Kidney epithelial cell (primary cell): ENCODE data around the gene TADA3. TPM values are rescaled to one million over a fixed set of nuclear protein-coding genes. Genes with fewer than 3 reads are reported as not detected.

ENCODE experiments used
- DNase-seq: peaks from one replicate; pipeline ENCODE4 v3.0.0-alpha.2; 2010; ENCODE audit warnings: low read depth
- H3K27me3 ChIP-seq: 2 replicates; pipeline ENCODE4 v1.6.0; 2011; ENCODE audit warnings: low read length; ENCODE audit not compliant: control insufficient read depth, insufficient read depth
- H3K36me3 ChIP-seq: 2 replicates; pipeline ENCODE4 v1.5.1; 2011; ENCODE audit warnings: low read length; ENCODE audit not compliant: control insufficient read depth, insufficient read depth
- H3K4me3 ChIP-seq: 2 replicates; pipeline ENCODE4 v1.5.1; 2011; ENCODE audit warnings: low read depth, mild to moderate bottlenecking, control low read depth, low read length
- total RNA-seq: library from RNA; depleted of rRNA; stranded (reverse); fragments of >200 nt; gene quantifications from 2 replicates; pipeline ENCODE4 v1.2.3, GENCODE V29; 2015
- TF ChIP-seq, protein P1 (sequence below): IDR thresholded peaks from 2 replicates; pipeline ENCODE4 v1.5.1; 2011; ENCODE audit warnings: mild to moderate bottlenecking, moderate library complexity, low read length, control low read depth, inconsistent platforms; ENCODE audit not compliant: insufficient read depth, poor library complexity, severe bottlenecking

TADA3 gene
- total RNA-seq, 1 donor from 2014 or later = 105 TPM

DNA sequence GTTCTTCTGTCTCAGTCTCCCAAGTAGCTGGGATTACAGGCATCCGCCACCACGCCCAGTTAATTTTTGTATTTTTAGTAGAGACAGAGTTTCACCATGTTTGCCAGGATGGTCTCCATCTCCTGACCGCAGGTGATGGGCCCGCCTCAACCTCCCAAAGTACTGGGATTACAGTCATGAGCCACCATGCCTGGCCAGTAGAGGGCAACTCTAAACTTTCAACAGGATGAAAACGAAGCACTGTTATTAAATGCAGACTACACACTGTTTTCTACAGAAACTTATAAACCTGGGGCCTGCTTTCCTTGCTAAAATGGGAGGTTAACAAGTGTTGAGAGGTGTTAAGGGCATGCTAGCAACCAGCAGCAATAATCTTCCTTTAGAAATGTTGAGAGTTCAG is 8.3 kb upstream of the TADA3 start:
- Histone ChIP-seq H3K36me3 (peaks cover 4% of the 10 kb centered on the region), H3K4me3 (no peak overlapping the region), H3K27me3 (no peaks in the 10 kb centered on the region)
- DNase-seq = no peak
- TF ChIP-seq, protein P1, sequence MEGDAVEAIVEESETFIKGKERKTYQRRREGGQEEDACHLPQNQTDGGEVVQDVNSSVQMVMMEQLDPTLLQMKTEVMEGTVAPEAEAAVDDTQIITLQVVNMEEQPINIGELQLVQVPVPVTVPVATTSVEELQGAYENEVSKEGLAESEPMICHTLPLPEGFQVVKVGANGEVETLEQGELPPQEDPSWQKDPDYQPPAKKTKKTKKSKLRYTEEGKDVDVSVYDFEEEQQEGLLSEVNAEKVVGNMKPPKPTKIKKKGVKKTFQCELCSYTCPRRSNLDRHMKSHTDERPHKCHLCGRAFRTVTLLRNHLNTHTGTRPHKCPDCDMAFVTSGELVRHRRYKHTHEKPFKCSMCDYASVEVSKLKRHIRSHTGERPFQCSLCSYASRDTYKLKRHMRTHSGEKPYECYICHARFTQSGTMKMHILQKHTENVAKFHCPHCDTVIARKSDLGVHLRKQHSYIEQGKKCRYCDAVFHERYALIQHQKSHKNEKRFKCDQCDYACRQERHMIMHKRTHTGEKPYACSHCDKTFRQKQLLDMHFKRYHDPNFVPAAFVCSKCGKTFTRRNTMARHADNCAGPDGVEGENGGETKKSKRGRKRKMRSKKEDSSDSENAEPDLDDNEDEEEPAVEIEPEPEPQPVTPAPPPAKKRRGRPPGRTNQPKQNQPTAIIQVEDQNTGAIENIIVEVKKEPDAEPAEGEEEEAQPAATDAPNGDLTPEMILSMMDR = peak; percentile 24

DNA sequence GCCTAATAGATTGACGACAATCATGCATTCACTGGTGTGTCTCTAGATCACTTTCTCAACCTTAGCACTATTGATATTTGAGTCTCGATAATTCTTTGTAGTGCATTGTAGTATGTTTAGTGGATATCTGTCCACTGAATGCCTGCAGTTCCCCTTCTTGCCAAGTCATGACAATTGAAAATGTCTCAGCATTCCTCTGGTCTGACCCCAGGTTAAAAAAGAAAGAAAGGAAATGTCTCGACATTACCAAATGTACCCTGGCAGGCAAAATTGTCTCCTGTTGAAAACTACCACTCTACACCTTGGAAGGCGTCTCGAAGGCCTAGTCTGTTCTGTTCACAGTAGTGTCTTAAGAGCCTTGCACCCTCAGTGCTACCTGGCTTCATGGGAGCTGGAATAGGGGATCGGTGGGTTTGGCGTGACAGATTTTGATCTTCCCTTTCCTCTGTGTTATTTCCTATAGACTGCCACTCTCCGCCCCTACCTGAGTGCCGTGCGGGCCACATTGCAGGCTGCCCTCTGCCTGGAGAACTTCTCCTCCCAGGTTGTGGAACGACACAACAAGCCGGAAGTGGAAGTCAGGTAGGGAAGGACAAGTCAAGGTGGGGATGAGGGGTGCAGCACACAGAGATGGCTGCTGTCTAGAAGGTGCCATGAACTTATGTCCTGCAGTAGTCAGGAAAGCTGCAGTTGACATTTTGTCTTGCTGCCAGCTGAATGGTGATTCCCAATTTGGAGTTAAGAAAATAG is 5.1 kb upstream of the TADA3 start:
- no peak for DNase-seq
- TF ChIP-seq, protein P1 = no peak
- Histone ChIP-seq H3K27me3 (no peaks in the 10 kb centered on the region), H3K36me3 (peaks cover 4% of the 10 kb centered on the region), H3K4me3 (no peak overlapping the region)

DNA sequence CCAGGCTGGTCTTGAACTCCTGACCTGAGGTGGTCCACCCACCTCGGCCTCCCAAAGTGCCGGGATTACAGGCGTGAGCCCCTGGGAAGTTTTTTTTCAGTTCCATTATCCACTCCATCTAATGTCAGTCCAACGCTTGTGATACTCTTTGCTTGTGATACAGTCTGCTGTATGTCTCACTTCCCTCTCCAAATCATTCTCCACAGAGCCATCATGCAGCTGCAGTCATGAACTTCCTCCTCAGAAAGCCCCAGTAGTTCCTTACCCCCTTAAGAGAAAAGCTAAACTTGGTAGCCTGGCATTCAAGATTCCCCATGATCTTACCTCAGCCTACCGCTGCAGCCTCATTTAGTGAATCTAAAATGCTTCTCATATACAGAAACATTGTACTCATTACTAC is 2.9 kb upstream of the TADA3 start:
- Histone ChIP-seq H3K27me3 (no peaks in the 10 kb centered on the region), H3K4me3 (no peak overlapping the region), H3K36me3 (peaks cover 2% of the 10 kb centered on the region)
- no peak for DNase-seq
- TF ChIP-seq, protein P1 = no peak

DNA sequence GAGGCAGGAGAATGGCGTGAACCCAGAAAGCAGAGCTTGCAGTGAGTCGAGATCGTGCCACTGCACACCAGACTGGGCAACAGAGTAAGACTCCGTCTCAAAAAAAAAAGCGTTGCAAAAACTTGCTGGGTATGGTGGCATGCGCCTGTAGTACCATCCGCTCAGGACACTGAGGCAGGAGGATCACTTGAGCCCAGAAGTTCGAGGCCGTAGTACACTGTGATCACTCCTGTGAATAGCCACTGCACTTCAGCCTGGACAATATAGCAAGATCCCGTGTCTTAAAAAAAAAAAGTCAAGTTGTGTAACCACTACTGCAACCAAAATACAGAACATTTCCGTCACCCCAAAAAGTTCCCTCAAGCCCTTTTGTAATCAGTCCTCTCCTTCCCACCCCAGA is 2.1 kb upstream of the TADA3 start:
- no peak for DNase-seq
- TF ChIP-seq, protein P1 = no peak
- Histone ChIP-seq H3K4me3 (no peak overlapping the region), H3K27me3 (no peaks in the 10 kb centered on the region), H3K36me3 (peaks cover 2% of the 10 kb centered on the region)

DNA sequence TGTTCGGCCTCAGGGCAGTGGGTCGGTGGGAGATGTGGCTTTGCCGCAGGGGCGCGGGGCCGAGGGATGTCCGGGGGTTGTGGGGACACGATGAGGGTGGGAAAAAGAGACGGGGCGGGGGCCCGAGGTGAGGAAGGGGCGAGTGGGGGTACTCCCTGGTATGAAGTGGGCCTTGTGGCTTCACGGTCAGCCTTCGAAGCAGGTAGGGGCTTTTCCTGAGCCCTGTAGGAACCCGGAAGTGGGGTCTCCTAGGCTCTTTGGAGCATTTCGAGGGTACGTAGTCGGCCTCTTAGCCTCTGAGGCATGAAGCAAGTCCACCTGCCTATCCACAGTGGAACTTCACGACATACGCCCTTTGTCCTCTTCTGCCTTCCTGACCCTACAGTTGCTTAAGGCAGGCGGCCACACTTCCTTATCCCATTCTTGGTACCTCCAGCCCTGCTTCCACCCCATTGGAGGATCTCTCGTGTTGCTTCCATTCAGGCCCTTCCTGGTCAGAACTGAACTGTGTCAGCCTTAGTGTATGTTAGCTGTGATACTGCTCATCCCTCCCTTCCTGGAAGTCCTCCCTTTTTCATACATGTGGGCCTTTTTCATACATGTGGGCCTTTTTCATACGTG is 998 bp upstream of the TADA3 start:
- Histone ChIP-seq H3K36me3 (peaks cover 5% of the 10 kb centered on the region), H3K4me3 (peak overlapping the region; percentile 84), H3K27me3 (no peaks in the 10 kb centered on the region)
- DNase-seq = no peak
- TF ChIP-seq, protein P1 = no peak

DNA sequence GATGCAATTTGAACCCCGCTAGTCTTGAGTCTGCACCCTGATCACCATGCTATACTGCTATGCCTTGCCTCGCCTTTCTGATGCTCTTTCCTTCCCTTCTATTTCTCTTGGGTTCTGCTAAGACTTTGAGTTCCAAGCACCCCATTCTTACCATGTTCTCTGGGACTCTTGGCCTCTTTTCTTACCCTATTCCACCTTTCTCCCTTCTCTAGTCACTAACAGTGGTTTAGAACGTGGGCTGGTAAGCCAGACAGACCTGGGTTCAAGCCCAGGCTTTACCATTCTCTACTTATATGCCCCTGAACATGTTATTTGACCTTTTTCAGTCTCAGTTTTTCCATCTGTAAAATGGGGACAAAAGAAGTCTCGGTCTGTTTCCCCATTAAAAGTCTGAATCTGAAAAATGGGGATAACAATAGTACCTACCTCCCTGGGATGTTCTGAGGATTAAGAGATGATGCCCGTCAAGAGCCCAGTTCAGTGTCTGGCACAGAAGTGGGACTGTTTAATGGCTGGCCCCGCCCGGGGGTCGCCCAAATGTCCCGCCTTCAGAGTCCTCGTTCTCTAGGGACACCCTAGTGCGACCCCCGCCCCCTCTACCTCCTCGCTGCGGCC is 376 bp downstream of the TADA3 start:
- Histone ChIP-seq H3K27me3 (no peaks in the 10 kb centered on the region), H3K4me3 (peak overlapping the region; percentile 84), H3K36me3 (peaks cover 3% of the 10 kb centered on the region)
- DNase-seq = no peak
- TF ChIP-seq, protein P1 = no peak
